Esophagus muscularis mucosa (tissue), 3 donors: ENCODE results near the gene AGAP3.

Experiments used
- POLR2A ChIP-seq: fragments of 450-650 bp; IDR thresholded peaks from one replicate; pipeline ENCODE4 v1.6.1; 2017; ENCODE audit warnings: antibody characterized with exemption, moderate library complexity, mild to moderate bottlenecking, low read depth
- TF ChIP-seq, protein P1 (sequence below), 3 experiments: fragments of 200-600 bp in 2 of 3; fragments of 450-650 bp in 1 of 3; sonication (generic) in 2 of 3; IDR thresholded peaks; one replicate each; pipeline ENCODE4 v1.5.1; 2017 to 2019; ENCODE audit warnings: antibody characterized with exemption in 3 of 3, mild to moderate bottlenecking in 2 of 3, moderate library complexity in 1 of 3

DNA sequence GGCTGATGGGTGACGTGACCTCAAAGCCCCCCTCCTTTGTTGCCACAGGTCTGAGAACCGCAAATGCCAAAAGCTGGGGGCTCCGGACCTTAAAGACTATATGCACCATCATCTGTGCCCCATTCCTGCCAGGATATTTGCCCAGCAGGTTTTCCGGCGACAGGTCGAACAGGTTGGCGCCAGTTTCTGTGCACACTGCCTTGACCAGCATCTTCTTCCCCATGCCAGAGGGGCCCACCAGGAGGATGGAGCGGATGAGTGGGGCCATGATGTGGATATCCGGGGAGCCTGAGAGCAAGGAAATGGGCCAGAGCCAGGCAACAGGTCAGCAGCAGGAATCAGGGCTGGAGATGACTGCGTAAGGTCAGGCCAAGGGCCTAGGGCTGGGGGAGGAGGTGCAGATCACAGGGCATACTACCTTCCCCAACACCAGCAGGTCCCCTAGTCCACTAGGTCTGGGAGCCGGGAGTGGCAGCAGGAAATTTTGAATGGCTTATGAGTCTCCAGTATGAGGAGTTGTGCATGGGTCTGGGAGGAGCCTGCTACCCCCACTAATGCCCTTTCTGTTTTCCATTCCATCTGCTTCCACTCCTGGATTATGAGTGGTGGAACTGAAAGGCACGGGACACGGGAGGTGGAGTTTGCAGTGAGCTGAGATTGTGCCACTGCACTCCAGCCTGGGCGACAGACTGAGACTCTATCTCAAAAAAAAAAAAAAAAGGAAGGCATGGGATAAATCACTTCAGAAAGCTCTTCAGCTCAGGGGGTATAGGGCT, 107.1 kb downstream of the AGAP3 start:
- TF ChIP-seq, protein P1, sequence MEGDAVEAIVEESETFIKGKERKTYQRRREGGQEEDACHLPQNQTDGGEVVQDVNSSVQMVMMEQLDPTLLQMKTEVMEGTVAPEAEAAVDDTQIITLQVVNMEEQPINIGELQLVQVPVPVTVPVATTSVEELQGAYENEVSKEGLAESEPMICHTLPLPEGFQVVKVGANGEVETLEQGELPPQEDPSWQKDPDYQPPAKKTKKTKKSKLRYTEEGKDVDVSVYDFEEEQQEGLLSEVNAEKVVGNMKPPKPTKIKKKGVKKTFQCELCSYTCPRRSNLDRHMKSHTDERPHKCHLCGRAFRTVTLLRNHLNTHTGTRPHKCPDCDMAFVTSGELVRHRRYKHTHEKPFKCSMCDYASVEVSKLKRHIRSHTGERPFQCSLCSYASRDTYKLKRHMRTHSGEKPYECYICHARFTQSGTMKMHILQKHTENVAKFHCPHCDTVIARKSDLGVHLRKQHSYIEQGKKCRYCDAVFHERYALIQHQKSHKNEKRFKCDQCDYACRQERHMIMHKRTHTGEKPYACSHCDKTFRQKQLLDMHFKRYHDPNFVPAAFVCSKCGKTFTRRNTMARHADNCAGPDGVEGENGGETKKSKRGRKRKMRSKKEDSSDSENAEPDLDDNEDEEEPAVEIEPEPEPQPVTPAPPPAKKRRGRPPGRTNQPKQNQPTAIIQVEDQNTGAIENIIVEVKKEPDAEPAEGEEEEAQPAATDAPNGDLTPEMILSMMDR (IDR thresholded peaks at IDR 0.05), result no peak
- TF ChIP-seq POLR2A, result no peak
